GM12891 (cell line): Measurements from ENCODE around the gene ZNF594.

ENCODE experiments used
- POLR2A ChIP-seq: IDR thresholded peaks from 2 replicates; pipeline ENCODE4 v1.6.1; 2011; ENCODE audit warnings: low read depth, low read length, control low read depth
- POLR2AphosphoS5 ChIP-seq: IDR thresholded peaks from 2 replicates; pipeline ENCODE4 v1.6.1; 2011; ENCODE audit warnings: low read depth, low read length, control low read depth
- TAF1 ChIP-seq: IDR thresholded peaks from 2 replicates; pipeline ENCODE4 v1.6.1; 2011; ENCODE audit warnings: low read depth, low read length, control low read depth

- peak; percentile 49 for TF ChIP-seq POLR2A
- no peak for TF ChIP-seq POLR2AphosphoS5
- TF ChIP-seq TAF1, result 0 out of 2 replicates have a peak, but pooled peaks have one; percentile 37
These were observed 35.5 kb upstream of the ZNF594 start for GRCh38 chr17:5226940-5227878.
